GM12873 (cell line): Measurements from ENCODE around the gene LTF.

Experiments used
- CTCF ChIP-seq: IDR thresholded peaks from 2 replicates; pipeline ENCODE4 v1.5.1; 2012; ENCODE audit warnings: low read depth, mild to moderate bottlenecking, moderate library complexity, low read length, control low read depth; ENCODE audit not compliant: insufficient read depth; ENCODE audit errors: missing control alignments

Gene LTF

GRCh38 chr3:46393554-46394434 is 70.9 kb downstream of the LTF start:
- TF ChIP-seq CTCF, result no peak

- TF ChIP-seq CTCF, result no peak
Measured at GRCh38 chr3:46393011-46393410, 71.7 kb downstream of the LTF start.

- TF ChIP-seq CTCF, result no peak
Measured at GRCh38 chr3:46389306-46389705, 75.4 kb downstream of the LTF start.

- TF ChIP-seq CTCF, result no peak
Measured at GRCh38 chr3:46386205-46386604, 78.5 kb downstream of the LTF start.
